Uterus (tissue), 2 donors: ENCODE measurements around the gene GPR37L1.

Experiments
- CTCF ChIP-seq, 4 experiments: fragments of 200-600 bp in 2 of 4; fragments of 450-650 bp in 2 of 4; sonication (generic) in 2 of 4; IDR thresholded peaks; one replicate each; pipeline ENCODE4 v1.5.1; 2016 to 2019; ENCODE audit warnings: antibody characterized with exemption in 4 of 4, mild to moderate bottlenecking in 2 of 4, moderate library complexity in 1 of 4
- POLR2A ChIP-seq, 2 donors: fragments of 450-650 bp; IDR thresholded peaks; one replicate each; pipeline ENCODE4 v1.6.1; 2016; ENCODE audit warnings: antibody characterized with exemption in 2 of 2, mild to moderate bottlenecking in 1 of 2, moderate library complexity in 1 of 2

DNA sequence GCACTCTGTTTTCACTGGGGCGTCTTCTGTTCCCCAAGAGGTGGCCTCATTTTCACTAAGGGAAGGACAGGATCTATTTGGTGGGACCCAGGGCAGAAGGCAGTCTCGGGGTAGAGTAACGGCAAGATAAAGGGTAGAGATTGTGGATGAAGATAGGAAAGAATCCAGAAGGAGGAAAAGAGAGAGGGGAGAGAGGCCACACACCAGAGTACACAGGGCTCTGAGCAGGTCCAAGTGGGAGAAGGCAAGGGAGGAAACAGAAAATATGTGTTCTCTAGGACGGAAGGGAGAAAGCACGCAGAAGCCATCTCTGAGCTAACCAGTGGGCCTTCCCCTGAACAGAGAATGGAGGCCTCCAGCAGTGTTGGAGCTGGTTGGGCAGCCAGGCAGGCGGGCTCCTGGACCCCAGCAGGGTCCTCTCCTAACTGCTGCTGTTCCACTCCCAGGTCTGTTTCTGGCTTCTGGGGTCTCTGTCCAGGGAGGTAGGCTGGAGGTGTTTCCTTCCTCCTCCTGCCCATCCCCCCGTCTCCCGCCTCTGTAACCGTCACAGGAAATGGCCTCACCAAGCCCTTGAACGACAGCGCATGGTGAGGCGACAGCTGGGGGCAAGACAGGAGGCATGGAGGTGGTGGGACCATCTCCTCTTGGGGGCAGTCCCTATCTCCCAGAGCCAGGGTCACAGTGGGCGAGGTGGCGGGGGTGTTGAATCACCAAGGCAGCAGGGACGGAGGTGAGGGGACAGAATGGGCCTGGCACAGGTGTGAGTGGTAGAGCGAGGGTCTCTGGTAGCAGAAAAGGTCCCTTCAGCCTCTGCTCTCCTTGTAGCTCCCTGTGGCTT is 37.0 kb downstream of the GPR37L1 start:
- no peak for TF ChIP-seq CTCF (IDR thresholded peaks at IDR 0.05)
- TF ChIP-seq POLR2A (IDR thresholded peaks at IDR 0.05): no peak
